NOMO-1 treated with DMSO at 0.1 percent for 48 hours (cell line): Measurements from ENCODE around the gene ACOXL.
"Not testable (repeated sequence)": the region's sequence is repeated elsewhere in the genome, so short reads cannot be mapped to it uniquely, and the experiment has no call there.

Source experiments
- DNase-seq: peaks from one replicate; lab custom pipeline; 2025; ENCODE audit not compliant: unreplicated experiment; lab: John Stamatoyannopoulos, UW

ACOXL gene

GRCh38 chr2:110960954-110961353 is 228.6 kb downstream of the ACOXL start:
- DNase-seq = no peak

- not testable (repeated sequence) for DNase-seq
These were observed 229.3 kb downstream of the ACOXL start for GRCh38 chr2:110961643-110962042.

- DNase-seq = peak; percentile 48
These were observed 237.3 kb downstream of the ACOXL start for GRCh38 chr2:110969696-110970095.

- no peak for DNase-seq
These were observed 237.8 kb downstream of the ACOXL start for GRCh38 chr2:110970201-110970600.

GRCh38 chr2:110971811-110972210 is 239.4 kb downstream of the ACOXL start:
- DNase-seq = no peak

GRCh38 chr2:110973262-110973661 is 240.9 kb downstream of the ACOXL start:
- peak; percentile 12 for DNase-seq

GRCh38 chr2:110977403-110977802 is 245.0 kb downstream of the ACOXL start:
- peak; percentile 13 for DNase-seq

- DNase-seq = no peak
These were observed 245.8 kb downstream of the ACOXL start for GRCh38 chr2:110978148-110978547.

GRCh38 chr2:110978756-110979470 is 246.5 kb downstream of the ACOXL start:
- no peak for DNase-seq

GRCh38 chr2:110979471-110980338 is 247.3 kb downstream of the ACOXL start:
- DNase-seq = no peak

GRCh38 chr2:110980339-110981062 is 248.1 kb downstream of the ACOXL start:
- DNase-seq = no peak

GRCh38 chr2:110983133-110983532 is 250.8 kb downstream of the ACOXL start:
- DNase-seq = peak; percentile 75

GRCh38 chr2:110984694-110985490 is 252.5 kb downstream of the ACOXL start:
- no peak for DNase-seq

GRCh38 chr2:110990440-110990839 is 258.1 kb downstream of the ACOXL start:
- DNase-seq = no peak

- no peak for DNase-seq
These were observed 259.5 kb downstream of the ACOXL start for GRCh38 chr2:110991911-110992310.

- DNase-seq = no peak
These were observed 260.5 kb downstream of the ACOXL start for GRCh38 chr2:110992886-110993285.

- peak; percentile 94 for DNase-seq
These were observed 261.3 kb downstream of the ACOXL start for GRCh38 chr2:110993557-110994231.

- DNase-seq = peak; percentile 97
These were observed 262.0 kb downstream of the ACOXL start for GRCh38 chr2:110994250-110994961.

GRCh38 chr2:110995911-110996310 is 263.5 kb downstream of the ACOXL start:
- no peak for DNase-seq
